GM12878 (cell line): Measurements from ENCODE around the gene ENO2. TPM values are rescaled to one million over a fixed set of nuclear protein-coding genes. Genes with fewer than 3 reads are reported as not detected.

ENCODE experiments used
- EZH2 ChIP-seq: IDR thresholded peaks from 2 replicates; pipeline ENCODE4 v1.6.1; 2012; ENCODE audit warnings: low read depth, mild to moderate bottlenecking, control low read depth, inconsistent platforms, low read length, borderline replicate concordance; ENCODE audit not compliant: control insufficient read depth
- HDAC6 ChIP-seq: fragments of 200-600 bp; sonication (generic); IDR thresholded peaks from one replicate; pipeline ENCODE4 v1.8.0; 2017; ENCODE audit warnings: antibody characterized with exemption; ENCODE audit not compliant: unreplicated experiment
- IRF4 ChIP-seq: IDR thresholded peaks from 2 replicates; pipeline ENCODE4 v1.6.1; 2011; ENCODE audit warnings: low read depth, low read length
- KAT2A ChIP-seq: conservative IDR thresholded peaks from 2 replicates; pipeline ENCODE4 v1.6.1; 2011; ENCODE audit warnings: low read depth, low read length; ENCODE audit not compliant: control insufficient read depth
- MTA3 ChIP-seq: IDR thresholded peaks from 2 replicates; pipeline ENCODE4 v1.6.1; 2012; ENCODE audit warnings: low read length, inconsistent platforms, borderline replicate concordance
- PAX8 ChIP-seq: fragments of 450-650 bp; IDR thresholded peaks from 2 replicates; pipeline ENCODE4 v1.6.1; 2017; ENCODE audit warnings: mild to moderate bottlenecking, moderate library complexity
- RBBP5 ChIP-seq: fragments of 200-600 bp; sonication (generic); conservative IDR thresholded peaks from 2 replicates; pipeline ENCODE4 v1.6.1; 2016
- TAF1 ChIP-seq: IDR thresholded peaks from 2 replicates; pipeline ENCODE4 v1.6.1; 2011; ENCODE audit warnings: mild to moderate bottlenecking, low read depth, low read length, borderline replicate concordance
- polyA plus RNA-seq, 11 experiments: library from polyadenylated mRNA; depleted of rRNA in 4 of 11; unstranded in 6 of 11; stranded (reverse) in 5 of 11; fragments of >200 nt; fragmentation: Nextera tagmentation in 4 of 11; fragmentation: Illumina TruSeq in 1 of 11; extraction: Ambion mirVana in 4 of 11; extraction: Trizol in 1 of 11; gene quantifications; 1 replicate in 1 of 11; 2 replicates in 10 of 11; pipeline versions ENCODE4 v1.2.1 to v1.2.3, GENCODE V29; 2011 to 2016; ENCODE audit warnings: inconsistent platforms in 2 of 11, missing spikeins in 2 of 11, low read depth in 1 of 11
- total RNA-seq, 4 experiments: library from RNA; depleted of rRNA in 3 of 4; stranded (reverse); fragments of >200 nt in 3 of 4; fragmentation: Illumina TruSeq in 1 of 4; extraction: Trizol in 1 of 4; gene quantifications; 2 replicates each; pipeline versions ENCODE4 v1.2.1 to v1.2.3, GENCODE V29; 2013 to 2021
- TF ChIP-seq, protein P1 (sequence below): fragments of 450-650 bp; IDR thresholded peaks from 2 replicates; pipeline ENCODE4 v1.6.1; 2014; ENCODE audit warnings: mild to moderate bottlenecking

Gene ENO2
- total and polyA plus RNA-seq, 10 of the 15 experiments (the other 5 are each of a cell fraction or from before 2014, with no cell fraction given), result 24.8 to 196 (median 43.1) TPM

DNA sequence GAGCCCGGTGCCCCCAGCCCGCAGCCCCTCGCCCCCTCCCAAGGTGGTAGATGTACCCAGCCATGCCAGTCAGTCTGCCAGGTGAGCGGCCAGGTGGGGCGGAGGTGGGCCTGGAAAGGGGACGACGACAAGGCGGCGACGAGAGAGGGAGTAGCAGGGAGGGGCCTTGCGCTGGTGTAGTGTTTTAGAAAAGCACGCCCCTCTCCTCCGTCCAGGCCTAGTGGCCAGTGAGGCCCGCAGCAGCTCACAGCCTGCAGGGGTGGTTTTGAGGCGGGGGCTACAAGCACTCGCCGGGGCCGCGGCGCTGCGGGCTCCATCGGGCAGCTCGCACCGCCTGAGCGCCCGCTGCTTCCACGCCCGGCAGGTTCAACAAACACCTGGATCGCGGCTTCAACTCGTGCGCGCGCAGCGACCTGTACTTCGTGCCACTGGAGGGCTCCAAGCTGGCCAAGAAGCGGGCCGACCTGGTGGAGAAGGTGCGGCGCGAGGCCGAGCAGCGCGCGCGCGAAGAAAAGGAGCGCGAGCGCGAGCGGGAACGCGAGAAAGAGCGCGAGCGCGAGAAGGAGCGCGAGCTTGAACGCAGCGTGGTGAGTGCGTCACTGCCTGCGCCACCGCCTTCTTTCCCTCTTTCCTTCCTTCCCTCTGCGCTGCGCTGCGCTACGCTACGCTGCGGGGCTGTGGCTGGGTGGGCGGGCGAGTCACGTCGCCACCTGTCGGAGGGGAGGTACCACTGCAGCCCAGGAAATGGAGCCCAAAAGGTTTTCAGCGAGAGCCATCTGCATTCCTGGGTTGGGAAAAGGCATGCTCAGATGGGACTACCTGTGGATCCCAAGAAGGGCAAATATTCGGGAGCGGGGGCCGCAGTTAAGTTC, 23.3 kb downstream of the ENO2 start (continued):
- TF ChIP-seq IRF4 (peak; percentile 61; the same call in 1 of the 2 replicates), TAF1 (peak; percentile 90; the same call in 1 of the 2 replicates), MTA3 (no peak), PAX8 (no peak), EZH2 (no peak), KAT2A (no peak), HDAC6 (peak; percentile 19), RBBP5 (no peak)
- TF ChIP-seq, protein P1, sequence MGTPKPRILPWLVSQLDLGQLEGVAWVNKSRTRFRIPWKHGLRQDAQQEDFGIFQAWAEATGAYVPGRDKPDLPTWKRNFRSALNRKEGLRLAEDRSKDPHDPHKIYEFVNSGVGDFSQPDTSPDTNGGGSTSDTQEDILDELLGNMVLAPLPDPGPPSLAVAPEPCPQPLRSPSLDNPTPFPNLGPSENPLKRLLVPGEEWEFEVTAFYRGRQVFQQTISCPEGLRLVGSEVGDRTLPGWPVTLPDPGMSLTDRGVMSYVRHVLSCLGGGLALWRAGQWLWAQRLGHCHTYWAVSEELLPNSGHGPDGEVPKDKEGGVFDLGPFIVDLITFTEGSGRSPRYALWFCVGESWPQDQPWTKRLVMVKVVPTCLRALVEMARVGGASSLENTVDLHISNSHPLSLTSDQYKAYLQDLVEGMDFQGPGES, result no peak
